HS-5 (cell line): Measurements from ENCODE around the gene RECQL.
"Not testable (repeated sequence)": the region's sequence is repeated elsewhere in the genome, so short reads cannot be mapped to it uniquely, and the experiment has no call there.

Experiments used
- DNase-seq: peaks from one replicate; pipeline ENCODE4 v3.0.0-alpha.2; 2012; ENCODE audit warnings: low read depth

RECQL gene

DNA sequence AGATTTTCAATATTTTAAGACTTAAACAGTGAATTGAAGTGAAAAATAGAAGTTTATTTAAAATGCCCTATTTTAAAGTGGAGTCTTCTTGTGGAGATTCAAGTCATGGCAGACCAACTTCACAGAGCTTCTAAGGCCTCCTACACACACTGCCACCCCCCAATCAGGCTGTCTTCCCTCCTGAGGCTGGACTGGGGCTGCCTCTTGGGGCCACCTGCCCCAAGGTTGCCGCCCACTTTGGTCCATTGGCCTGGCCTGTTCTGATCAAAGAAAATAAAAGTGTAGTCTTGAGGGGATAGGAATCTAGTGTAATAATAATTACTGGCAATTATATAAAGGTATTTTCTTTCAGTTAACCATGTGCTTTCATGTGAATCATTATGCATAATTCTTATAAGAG is 1.4 kb upstream of the RECQL start:
- DNase-seq, result no peak

DNA sequence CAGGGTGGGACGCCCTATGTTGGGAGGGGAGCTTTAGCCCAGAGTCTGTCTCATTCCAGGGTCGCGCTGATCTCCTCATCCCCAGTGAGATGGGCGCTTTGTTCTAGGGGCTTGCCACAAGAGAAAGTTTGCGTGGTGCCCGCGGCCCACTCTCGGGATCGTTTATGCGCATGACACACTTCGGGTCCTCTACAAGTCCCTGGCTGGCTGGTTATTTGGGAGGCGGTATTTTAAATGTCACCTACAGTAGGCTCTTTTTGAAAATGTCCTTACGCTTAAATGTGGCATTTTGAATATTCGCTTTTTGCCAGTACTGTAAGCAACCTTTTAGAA is 695 bp upstream of the RECQL start:
- DNase-seq, result peak; percentile 13

GRCh38 chr12:21500786-21501257 is 613 bp downstream of the RECQL start:
- no peak for DNase-seq

DNA sequence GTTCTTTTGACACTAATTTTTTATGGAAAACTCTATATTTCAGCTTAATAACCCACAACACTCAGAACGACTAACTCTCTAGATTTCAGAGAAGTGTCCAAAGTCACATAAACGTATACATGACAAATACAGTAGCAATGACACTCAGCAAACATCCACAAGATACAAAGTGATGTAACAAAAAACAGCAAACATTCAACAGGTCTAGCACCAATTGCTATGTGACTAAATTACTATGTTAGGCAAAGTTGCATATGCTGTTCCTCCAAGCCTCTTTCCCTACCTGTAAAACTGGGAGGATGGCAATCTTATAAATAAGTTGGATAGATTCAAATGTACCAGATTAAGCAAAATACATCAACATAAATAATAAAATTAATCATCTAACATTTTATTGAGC is 1.7 kb downstream of the RECQL start:
- DNase-seq, result no peak

DNA sequence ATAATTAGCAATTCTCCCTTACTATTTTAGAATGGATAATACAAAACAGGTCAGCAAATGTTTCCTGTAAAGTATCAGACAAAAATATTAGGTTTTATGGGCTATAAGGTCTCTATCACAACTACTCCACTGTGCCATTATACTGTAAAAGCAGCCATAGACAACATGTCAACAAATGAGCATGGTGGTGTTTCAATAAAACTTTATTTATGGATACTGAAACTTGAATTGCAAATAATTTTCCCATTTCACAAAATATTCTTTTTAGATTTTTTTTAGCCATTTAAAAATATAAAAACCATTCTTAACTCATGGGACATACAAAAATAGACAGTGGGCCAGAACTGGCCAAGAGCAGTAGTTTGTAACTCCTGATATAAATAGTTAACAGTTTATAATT is 15.4 kb downstream of the RECQL start:
- DNase-seq, result no peak

DNA sequence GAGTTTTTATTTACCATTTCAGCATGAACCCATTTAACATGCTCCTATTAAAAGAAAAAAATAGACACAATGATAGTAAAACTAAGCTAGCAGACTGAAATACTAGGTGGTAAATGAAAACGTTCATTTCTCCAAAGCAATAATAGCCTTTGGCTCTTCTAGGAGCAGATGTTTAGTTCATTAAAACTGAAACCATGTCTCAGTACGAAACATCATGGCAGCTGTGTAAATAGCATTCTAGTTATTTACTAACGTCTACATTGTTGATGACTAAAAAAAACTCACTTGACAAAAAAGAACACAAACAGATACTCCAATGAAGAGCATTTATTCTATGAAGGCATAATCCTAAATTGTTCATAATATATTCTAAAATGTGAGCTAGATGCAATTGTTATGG is 17.9 kb downstream of the RECQL start:
- no peak for DNase-seq

GRCh38 chr12:21478756-21479455 is 22.5 kb downstream of the RECQL start:
- no peak for DNase-seq

GRCh38 chr12:21476949-21477348 is 24.5 kb downstream of the RECQL start:
- DNase-seq, result peak; percentile 4

GRCh38 chr12:21475552-21475951 is 25.9 kb downstream of the RECQL start:
- no peak for DNase-seq

- DNase-seq, result no peak
Measured at GRCh38 chr12:21472197-21472823, 29.1 kb downstream of the RECQL start.

DNA sequence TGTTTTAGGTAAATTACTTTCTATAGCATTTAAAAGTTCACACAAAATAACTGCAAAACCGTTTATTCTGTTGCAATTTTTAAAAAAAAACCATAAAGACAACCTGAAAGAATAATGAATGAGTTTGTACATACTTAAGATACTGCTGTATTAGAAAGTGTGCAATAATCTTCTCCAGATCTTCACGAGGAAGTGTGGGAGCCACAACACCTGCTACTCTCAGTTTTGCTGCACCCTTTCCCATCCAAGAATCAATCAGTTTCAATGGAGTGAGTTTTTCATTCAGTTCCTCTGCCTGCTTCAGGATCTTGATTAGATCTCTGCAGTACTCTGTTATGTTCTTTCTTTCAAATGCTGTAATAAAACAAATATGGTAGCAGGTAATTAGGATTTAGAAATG is 30.1 kb downstream of the RECQL start:
- no peak for DNase-seq

GRCh38 chr12:21467334-21467733 is 34.1 kb downstream of the RECQL start:
- not testable (repeated sequence) for DNase-seq

GRCh38 chr12:21459474-21459873 is 42.0 kb downstream of the RECQL start:
- no peak for DNase-seq

DNA sequence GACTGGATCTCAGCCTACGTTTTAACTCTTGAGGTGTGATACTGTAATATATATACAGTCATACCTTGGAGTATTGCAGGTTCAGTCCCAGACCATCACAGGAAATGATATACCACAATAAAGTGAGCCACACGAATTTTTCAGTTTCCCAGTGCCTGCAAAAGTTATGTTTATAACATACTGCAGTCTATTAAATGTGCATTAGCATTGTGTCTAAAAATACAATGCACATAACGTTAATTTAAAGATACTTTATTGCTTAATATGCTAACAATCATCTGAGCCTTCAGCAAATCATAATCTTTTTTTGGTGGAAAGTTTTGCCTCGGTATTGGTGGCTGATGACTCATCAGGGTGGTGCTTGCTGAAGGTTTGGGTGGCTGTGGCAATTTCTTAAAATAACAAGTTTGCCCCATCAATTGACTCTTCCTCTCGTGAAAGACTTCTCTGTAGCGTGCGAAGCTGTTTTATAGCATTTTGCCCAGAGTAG is 45.1 kb downstream of the RECQL start:
- no peak for DNase-seq

DNA sequence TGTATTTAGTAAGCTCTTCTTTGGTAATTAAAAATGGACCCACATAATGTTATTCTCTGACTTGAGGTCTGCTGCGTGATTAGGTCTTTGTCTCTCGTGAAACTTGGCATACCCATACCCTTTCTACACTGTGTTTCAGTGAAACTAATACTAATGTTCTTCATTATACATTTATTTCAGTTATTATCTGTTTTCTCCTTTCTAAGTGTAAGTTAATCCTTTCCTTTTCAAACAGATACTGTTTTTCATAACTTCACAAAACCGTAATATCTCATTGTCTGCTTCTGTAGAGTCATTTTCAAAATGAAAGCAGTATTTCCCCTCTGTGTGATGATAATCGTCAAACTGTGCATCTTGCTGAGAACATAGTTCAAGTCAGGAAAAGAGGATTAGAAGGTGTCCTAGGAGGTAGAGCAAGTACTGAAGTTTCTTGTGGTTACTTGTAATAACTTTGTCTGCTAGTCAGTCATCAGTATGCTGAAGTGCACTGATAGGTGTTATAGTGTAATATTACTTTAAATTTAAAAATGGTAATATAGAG is 48.1 kb downstream of the RECQL start:
- no peak for DNase-seq

GRCh38 chr12:21451529-21451928 is 49.9 kb downstream of the RECQL start:
- no peak for DNase-seq

DNA sequence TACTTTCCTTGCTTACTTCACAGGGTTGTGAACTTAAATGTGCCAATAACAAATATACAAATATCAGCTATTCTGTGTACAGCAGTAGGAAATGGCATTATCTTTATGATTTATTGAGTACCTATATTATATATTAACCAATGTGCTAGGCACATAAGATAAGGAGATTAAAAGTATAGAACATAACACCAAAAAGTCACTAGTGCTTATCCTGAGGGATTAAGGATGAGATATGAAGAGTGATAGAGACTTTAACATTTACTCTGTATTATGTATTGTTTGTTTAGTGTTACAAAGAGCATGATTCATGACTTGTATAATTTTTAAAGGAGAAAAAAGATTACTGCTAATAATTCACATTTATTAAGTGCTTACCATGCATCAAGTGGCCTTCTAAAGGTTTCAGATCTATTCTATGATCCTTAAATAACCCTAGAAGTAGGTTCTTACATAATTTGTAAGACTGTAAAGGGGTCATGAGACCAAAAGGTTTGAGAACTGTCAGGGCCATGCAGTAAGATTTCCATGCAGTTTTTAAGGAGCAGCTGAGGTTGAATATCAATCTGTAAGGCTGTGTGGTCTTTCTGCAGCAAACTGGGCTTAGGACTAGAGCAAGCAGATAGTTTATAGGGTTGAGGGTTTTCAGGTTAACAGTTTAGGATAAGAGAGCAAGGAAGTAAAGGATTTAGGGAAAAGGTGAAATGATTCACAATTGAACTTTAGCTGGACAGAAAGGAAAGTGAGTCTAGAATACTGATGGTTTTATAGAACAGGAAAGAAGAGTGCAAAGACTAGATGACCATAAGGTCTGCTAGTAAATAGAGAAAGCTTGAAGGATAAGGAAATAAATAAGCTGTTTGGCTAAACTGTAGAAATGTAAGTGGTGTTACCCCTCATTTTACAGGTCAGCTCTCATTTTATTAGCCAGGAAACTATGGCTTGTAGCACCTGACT is 57.0 kb downstream of the RECQL start:
- DNase-seq, result no peak

- no peak for DNase-seq
Measured at GRCh38 chr12:21439347-21439746, 62.1 kb downstream of the RECQL start.

- DNase-seq, result no peak
Measured at GRCh38 chr12:21438643-21439042, 62.8 kb downstream of the RECQL start.

GRCh38 chr12:21434699-21435098 is 66.7 kb downstream of the RECQL start:
- no peak for DNase-seq

- no peak for DNase-seq
Measured at GRCh38 chr12:21433525-21433924, 67.9 kb downstream of the RECQL start.

DNA sequence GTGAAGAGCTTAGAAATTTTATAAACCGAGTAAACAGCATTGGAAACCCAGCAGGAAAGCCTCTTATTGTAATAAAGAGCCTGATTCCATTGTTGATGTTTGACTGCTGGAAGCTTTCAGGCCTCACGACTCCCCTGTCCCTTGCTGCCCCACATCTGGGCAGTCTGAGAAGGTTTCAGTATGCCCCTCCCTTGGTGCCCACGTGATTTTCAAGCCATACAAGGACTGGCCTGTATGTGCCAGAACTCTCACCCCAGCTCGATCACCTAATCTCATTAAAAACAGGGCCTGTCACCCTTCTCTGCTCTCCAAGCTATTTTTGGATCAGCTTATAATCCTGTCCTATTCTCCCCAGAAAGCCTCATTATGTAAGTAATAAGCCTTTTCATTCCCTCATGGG is 71.4 kb downstream of the RECQL start:
- no peak for DNase-seq
